Peyer's patch (tissue), 4 donors: ENCODE results near the gene BAIAP2.

ENCODE experiments used
- CTCF ChIP-seq, 6 experiments: fragments of 450-650 bp in 4 of 6; fragments of 200-600 bp in 2 of 6; sonication (generic) in 1 of 6; IDR thresholded peaks; one replicate each; pipeline ENCODE4 v1.5.1; 2017 to 2019; ENCODE audit warnings: antibody characterized with exemption in 6 of 6, mild to moderate bottlenecking in 3 of 6, moderate library complexity in 1 of 6
- POLR2A ChIP-seq, 2 donors: fragments of 450-650 bp; IDR thresholded peaks; one replicate each; pipeline ENCODE4 v1.5.1; 2017; ENCODE audit warnings: antibody characterized with exemption in 2 of 2, mild to moderate bottlenecking in 2 of 2, moderate library complexity in 2 of 2

- TF ChIP-seq POLR2A (IDR thresholded peaks at IDR 0.05) (no peak), CTCF (IDR thresholded peaks at IDR 0.05) (no peak)
Observed at GRCh38 chr17:81021531-81022343, 13.2 kb upstream of the BAIAP2 start.
